ENCODE data around the gene PSMD6. TPM values are rescaled to one million over a fixed set of nuclear protein-coding genes. Genes with fewer than 3 reads are reported as not detected.
A peak's percentile ranks its signal among the peaks of the same experiment; 100 is the strongest.

Gene PSMD6
- total and polyA plus RNA-seq, 9 of the 15 experiments (the other 6 are each of a cell fraction or from before 2014, with no cell fraction given) = 78.2 to 133 (median 113) TPM

DNA sequence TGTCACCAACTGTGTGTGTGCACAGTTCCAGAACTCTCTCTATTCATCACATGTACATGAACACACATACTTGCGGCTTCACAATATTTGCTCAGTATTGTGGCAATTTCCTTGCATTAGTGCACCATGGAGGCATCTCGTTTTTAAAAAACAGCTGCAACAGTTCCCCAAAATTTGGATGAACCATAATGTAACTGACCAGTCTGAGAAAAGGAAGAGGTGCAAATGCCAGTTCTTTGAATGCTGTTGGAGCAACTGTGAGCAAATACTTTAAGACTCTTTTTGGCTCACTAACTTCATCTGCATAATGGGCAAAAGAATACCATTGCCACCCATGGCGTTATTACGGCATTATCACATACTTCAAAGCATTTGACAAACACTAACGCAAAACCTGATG is 38.3 kb upstream of the PSMD6 start:
- no peak overlapping the region for H3K9ac ChIP-seq (ENCODE audit: insufficient read depth in 1 of 2, low read depth in 2 of 2, low read length in 2 of 2)
- ChIA-PET POLR2A (no interaction called here), CTCF (ENCODE audit: low intra/inter-chr PET ratio) (no interaction called here)
- no peak for TF ChIP-seq BACH1 (tag; IDR thresholded peaks at IDR 0.05)
- no peak for TF ChIP-seq POU5F1 (IDR thresholded peaks at IDR 0.05; ENCODE audit: borderline replicate concordance, low read depth, low read length, partially characterized antibody)
- no peak for TF ChIP-seq RAD21 (CRISPR knock-in tag; conservative IDR thresholded peaks at IDR 0.05 in 1 of 2, IDR thresholded peaks at IDR 0.05 in 1 of 2)
- TF ChIP-seq ZKSCAN8 (CRISPR knock-in tag; IDR thresholded peaks at IDR 0.05) = no peak
- TF ChIP-seq ZBTB5 (IDR thresholded peaks at IDR 0.05) = no peak
- TF ChIP-seq, protein P1, sequence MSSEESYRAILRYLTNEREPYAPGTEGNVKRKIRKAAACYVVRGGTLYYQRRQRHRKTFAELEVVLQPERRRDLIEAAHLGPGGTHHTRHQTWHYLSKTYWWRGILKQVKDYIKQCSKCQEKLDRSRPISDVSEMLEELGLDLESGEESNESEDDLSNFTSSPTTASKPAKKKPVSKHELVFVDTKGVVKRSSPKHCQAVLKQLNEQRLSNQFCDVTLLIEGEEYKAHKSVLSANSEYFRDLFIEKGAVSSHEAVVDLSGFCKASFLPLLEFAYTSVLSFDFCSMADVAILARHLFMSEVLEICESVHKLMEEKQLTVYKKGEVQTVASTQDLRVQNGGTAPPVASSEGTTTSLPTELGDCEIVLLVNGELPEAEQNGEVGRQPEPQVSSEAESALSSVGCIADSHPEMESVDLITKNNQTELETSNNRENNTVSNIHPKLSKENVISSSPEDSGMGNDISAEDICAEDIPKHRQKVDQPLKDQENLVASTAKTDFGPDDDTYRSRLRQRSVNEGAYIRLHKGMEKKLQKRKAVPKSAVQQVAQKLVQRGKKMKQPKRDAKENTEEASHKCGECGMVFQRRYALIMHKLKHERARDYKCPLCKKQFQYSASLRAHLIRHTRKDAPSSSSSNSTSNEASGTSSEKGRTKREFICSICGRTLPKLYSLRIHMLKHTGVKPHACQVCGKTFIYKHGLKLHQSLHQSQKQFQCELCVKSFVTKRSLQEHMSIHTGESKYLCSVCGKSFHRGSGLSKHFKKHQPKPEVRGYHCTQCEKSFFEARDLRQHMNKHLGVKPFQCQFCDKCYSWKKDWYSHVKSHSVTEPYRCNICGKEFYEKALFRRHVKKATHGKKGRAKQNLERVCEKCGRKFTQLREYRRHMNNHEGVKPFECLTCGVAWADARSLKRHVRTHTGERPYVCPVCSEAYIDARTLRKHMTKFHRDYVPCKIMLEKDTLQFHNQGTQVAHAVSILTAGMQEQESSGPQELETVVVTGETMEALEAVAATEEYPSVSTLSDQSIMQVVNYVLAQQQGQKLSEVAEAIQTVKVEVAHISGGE (CRISPR knock-in tag; IDR thresholded peaks at IDR 0.05) = peak in 1 of 3 experiments; percentile 64; a peak in 2 of 6 replicates
- TF ChIP-seq ZNF431 (CRISPR knock-in tag; IDR thresholded peaks at IDR 0.05) = no peak
- TF ChIP-seq RBFOX2 (IDR thresholded peaks at IDR 0.05; ENCODE audit: low read depth, low read length) = no peak
- H3K27ac ChIP-seq (ENCODE audit: extremely low read depth, low read depth, low read length) = no peak overlapping the region
- WGBS (ENCODE audit: insufficient coverage, low coverage, missing lambda C conversion rate) = 3% methylated on average over 4 of the region's 5 CpGs
- no peaks in the 10 kb centered on the region for H3K79me2 ChIP-seq (ENCODE audit: control insufficient read depth, insufficient read depth, low read length)
- no peaks in the 10 kb centered on the region for H3K27me3 ChIP-seq (ENCODE audit: control insufficient read depth in 2 of 2, insufficient read depth in 2 of 2, low read length in 2 of 2)
- H3K4me3 ChIP-seq = no peak overlapping the region
- H4K20me1 ChIP-seq (replicated peaks; ENCODE audit: control insufficient read depth, insufficient read depth, low read length) = no peaks in the 10 kb centered on the region
- DNase-seq (ENCODE audit: extremely low read depth in 1 of 4, low spot score in 3 of 4) (no peak), ATAC-seq (no peak), FAIRE-seq (no peak)
- H3K36me3 ChIP-seq (ENCODE audit: control insufficient read depth, insufficient read depth, low read length) = no peaks in the 10 kb centered on the region
- H2AFZ ChIP-seq (ENCODE audit: low read depth, low read length) = no peak overlapping the region
- H3K9me1 ChIP-seq (ENCODE audit: control insufficient read depth, insufficient read depth, low read length) = no peaks in the 10 kb centered on the region
- no TSS peak for BruUV-seq (replicated peaks)
- intact Hi-C loops (cut with micrococcal nuclease) (no loop called here), in situ Hi-C loops (cut with MboI) (no loop called here)
- H3K4me2 ChIP-seq (ENCODE audit: insufficient read depth, low read length) = no peak overlapping the region
- no peaks in the 10 kb centered on the region for H3K4me1 ChIP-seq (replicated peaks in 1 of 2; ENCODE audit: control insufficient read depth in 2 of 2, insufficient read depth in 2 of 2, low read length in 2 of 2)
- H3K9me3 ChIP-seq (replicated peaks; ENCODE audit: control insufficient read depth, insufficient read depth, low read depth, low read length) = no peaks in the 10 kb centered on the region

Measured in K562 (cell line).